Glomerular visceral epithelial cell (primary cell): ENCODE results near the gene IGFL1.
"Not testable (repeated sequence)": the region's sequence is repeated elsewhere in the genome, so short reads cannot be mapped to it uniquely, and the experiment has no call there.

Experiments
- DNase-seq: peaks from one replicate; pipeline ENCODE4 v3.0.0-alpha.2; 2016; ENCODE audit errors: extremely low spot score

IGFL1 gene

DNA sequence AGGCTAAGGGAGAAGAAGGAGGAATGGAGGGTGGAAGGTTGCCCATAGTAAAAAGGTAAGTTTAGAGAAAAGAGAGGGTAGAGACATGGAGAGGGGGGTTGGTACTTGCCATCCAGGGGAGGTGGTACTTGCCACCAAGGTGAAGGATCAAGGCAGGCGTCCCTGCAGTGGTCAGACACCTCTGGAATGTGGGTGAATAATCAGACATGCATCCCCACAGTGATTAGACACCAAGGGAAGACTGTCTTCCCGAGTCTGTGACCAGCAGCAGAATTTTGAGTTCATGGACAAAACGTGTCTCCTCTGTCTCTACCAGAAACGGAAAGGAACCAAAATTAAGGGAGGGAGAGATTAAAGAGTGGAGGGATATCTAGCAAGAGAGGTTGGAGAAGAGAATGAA, 27.1 kb upstream of the IGFL1 start:
- DNase-seq = peak; percentile 73

DNA sequence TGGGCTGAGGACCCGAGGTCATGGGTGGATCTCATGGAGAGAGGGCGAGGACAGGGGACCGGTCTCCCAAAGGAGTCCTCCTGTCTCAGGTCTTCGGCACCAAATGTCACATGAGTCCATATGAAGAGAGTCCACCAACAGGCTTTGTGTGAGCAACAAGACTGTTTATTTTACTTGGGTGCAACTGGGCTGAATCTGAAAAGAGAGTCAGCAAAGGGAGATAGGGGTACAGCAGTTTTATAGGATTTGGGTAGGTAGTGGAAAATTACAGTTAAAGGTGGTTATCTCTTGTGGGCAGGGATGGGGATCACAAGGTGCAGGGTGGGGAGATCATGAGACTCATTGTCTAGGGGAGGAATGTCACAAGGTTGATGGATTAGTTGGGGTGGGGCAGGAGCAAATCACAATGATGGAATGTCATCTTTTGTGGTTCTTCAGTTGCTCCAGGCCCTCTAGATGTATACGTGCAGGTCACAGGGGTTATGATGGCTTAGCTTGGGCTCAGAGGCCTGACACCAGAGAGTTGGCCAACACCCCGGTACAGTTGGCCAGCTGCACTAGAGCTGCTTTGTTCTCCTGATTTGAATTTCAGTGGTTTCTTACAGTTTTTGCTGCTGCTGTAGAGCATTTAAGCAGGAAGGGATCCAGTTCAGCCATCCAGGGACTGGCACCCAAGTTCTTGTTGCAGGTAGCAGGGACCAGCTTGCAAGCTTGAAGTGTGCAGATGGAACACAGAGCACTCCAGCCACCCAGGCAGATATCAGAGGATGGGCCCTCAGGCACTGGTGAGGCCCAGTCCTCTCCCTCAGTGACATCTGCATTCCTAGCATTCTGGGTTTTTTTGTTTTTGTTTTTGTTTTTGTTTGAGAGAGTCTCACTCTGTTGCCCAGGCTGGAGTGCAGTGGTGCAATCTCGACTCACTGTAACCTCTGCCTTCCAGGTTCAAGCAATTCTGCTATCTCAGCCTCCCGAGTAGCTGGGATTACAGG, 26.4 kb upstream of the IGFL1 start:
- DNase-seq = peak; percentile 76

DNA sequence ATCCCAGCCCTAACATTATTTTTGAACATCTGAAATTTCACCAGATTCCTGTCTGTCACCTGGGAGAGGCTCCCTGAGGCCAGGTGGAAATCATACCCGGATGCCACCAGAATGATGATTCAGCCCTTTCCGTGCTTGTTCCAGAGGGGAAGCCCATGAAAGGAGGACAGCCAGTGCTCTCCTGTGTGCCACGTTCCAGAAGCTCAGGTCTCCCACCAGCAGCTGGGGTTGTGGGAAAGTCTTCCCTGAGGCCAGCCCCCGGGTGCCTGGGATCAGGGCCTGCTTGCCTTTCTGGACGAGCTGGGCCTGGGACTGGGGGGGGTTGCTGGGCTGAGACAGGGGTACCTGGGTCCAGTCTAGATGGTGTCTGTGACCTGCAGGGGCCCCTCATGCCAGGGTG, 25.5 kb upstream of the IGFL1 start:
- DNase-seq = no peak

DNA sequence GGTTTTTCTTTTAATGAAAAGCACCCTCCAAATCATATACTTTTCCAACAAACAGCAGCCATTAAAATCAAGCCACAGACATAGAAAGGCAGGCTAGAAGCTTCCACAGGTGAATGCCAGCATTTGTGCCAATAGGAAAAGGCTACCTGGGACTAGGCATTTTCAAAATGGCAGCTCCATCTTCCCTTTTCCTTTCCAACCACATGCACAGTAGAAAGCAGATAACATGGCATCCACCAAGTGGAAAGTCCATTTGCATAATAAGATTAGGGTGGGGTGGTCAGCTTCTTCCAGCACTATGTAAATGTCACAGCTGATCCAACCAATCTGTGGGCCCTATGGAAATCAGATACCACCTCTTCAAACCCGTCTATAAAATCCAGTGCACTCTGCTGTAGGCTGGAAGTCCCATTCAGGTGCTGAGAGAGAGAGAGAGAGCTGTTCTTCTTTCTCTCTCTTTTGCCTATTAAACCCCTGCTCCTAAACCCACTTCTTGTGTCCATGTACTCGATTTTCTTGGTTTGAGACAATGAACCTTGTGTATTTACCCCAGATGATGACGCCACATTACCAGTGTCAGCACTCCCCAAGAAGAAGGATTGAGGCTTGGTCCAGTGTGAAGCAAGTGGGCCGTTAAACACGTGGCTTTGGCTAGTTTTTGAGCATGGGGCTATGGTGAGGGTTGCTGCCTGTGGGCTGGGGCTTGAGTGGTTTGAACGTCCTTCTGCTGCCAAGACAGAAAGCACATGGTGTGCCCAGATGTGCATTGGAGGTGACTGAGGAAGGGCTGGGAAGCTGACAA, 24.2 kb upstream of the IGFL1 start:
- no peak for DNase-seq

DNA sequence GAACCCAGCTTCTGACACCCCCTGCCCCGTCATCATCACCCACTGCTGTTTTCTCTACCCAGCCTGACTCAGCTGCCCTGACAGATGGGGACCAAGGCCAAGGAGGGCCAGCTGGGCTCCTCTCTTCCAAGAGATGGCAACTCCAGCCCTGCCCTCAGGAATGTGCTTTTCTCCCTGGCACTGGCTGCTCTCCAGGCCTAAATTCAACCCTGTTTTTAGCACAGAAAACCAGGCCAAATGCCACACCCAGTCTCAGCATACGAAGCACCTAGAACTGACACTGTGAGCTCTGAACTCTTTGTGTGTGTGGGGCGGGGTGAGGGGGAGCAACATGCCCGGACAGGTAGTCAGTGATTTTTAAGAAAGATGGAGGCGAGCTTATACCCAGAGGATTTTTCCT, 23.4 kb upstream of the IGFL1 start:
- peak; percentile 60 for DNase-seq

DNA sequence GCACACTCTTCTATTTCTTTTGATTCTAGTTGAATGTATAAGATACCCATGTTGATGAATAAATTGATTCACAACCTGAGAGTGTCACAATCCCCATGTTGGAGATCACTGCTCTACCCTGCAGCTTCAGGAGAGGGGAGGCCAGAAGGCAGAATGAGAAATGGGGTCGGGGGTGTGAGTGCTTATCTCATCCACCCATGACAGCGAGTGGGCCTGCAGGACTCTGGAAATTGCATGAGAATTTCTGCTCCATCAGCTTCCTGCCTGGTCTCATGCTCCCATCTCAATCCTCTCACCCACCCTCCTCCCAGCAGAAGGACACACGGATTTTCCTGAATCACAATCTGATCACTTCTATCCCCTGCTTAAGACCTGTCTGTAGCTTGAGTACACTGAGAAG, 22.9 kb upstream of the IGFL1 start:
- DNase-seq = no peak

DNA sequence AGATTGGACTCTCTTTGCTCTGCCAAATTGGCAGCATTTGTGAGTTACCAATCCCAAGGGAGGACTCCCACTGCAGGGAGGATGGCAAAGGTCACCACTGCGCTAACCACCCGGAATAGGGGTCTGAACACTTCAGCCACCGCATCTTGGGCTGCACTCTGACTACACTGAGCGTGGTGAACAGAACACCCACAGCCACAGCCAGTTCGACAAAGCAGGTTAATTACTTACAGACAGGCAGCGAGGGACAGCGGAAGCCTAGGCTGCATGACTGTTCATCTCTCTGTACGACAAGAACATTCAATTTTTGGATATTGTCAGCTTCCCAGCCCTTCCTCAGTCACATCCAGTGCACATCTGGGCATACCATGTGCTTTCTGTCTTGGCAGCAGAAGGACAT, 21.7 kb upstream of the IGFL1 start:
- DNase-seq = not testable (repeated sequence)

DNA sequence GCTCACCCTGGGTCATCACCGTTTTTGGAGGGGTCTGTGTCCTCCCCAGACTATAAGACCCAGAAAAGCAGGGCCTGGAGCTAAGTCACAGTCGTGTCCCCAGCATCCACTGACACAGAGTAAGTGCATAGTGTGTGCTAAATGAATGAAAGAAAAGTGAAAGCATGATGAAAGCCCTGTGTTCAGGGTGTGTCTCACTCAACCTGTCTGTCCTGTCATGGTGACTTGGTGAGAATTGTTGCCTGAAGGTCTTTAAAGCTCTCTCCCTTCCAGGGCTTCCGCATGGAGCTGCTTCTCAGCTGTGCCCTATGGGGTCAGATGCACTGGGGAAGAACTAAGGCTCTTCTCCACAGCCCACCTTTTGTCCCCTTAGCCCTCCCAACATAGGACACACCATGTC, 20.5 kb upstream of the IGFL1 start:
- no peak for DNase-seq

DNA sequence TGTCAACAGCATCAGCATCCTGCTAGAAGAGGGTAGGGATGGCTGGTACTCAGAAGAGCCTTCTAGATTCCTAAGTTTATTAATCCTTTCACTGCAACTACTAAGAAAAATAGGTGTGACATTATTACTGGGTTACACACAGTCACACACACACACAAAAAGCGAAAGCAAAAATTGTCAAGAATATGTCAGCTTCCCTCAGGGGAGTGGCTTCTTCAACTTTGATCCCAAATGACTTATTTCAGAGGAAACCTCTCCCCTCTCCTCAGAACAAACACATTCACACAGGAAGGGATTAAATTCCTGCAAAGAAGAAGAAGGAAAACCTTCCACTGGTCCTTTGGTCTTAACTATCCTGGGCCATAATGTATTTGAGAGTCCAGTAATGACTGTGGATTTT, 20.1 kb upstream of the IGFL1 start:
- DNase-seq = no peak

DNA sequence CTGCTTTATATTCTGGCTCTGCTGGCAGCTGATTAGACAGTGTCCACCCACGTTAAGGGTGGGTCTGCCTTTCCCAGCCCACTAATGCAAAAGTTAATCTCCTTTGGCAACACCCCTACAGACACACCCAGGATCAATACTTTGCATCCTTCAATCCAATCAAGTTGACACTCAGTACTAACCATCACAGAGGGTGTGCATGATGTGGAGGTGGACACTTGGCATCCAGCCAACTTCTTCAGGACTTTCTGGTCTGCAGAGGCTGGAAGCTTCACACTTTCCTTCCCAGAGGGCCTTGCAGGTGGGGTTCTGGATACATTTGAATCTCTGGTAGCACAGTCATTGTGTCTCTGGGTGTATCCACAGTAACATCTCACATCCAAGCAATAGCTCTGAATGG, 18.9 kb upstream of the IGFL1 start:
- DNase-seq = no peak

DNA sequence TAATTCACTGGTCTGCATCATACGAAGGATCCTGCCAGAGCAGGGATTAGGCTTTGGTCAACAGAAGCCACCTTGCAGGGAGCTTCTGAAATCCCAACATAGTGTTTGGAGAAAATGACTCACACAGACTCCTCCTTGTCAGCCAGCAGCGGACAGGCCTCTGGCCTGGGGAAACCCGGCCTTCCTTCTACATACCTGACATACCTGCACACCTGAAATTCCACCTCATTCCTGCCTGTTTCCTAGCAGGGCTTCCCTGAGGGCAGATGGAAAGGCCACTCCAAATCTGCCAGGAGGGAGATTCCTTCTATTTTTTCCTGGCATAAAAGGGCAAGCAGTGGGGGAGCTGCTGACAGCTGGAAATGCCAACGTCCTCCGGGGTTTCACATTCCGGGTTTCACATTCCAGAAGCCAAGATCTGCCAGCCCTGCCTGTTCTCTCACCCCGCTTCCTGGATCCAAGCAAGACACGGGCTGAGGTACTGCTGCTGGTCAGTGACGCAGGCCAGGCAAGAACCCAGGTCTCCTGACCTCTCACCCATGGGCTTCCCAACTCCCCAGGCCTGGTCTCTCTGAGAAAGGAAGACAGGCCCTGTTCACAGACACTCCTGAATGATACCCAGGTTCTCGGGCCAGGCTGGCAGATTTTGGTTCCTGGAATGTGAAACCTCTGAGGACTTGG, 18.2 kb upstream of the IGFL1 start:
- peak; percentile 88 for DNase-seq

DNA sequence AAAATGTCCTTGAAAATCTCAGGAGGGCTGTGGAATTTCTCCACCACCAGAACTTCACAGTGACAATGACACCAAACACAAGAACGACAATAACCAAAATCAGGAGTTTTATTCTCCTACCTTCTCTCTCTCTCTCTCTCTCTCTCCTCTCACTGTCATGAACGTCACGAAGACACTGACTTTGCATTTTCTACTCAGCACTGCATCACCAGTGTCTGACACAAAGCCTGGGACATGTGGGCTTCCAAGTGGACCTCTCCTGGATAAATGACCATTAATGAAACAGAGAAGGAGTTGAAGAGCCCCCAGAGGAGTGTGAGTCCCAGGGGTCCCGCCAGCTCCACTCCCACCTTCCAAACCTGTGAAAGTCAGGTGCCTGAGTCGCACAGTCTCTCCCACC, 16.9 kb upstream of the IGFL1 start:
- DNase-seq = not testable (repeated sequence)

DNA sequence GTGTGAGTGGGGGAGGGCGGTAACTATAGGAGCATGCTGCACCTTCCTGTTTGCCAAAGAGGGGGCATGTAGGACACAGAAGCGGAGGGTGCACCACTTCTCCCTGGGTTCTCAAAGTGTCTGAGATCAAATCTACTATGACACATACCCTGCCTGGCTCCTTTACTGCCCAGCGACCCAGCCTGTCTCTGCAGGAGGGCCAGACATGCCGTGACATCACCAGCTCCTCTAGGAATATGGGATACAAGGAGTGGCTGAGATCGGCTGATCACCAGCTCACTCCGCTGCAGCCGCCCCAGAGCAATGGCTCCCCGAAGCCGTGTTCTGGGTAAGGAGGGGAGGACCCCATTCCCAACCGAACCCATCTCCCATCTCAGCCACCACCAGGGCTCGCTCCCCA, 16.4 kb upstream of the IGFL1 start:
- DNase-seq = peak; percentile 67

DNA sequence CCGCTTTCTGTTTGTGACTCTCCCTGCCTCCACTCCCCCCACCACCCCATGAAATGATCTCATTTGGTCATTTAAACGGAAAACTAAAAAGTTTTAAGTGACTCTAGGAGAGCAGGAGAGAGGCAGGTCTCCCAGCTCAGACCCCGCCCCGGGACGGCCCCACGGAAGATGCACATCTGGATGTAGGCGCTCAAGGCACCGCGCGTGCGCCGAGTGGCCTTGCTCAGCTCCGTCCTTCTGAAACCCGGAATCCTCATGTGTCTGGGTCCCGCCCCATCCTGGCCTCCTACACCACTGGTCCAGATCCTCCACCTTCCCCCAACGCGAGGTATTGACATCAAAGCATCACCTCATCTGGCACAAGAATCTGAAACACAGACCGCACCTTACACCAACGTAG, 15.7 kb upstream of the IGFL1 start:
- no peak for DNase-seq

DNA sequence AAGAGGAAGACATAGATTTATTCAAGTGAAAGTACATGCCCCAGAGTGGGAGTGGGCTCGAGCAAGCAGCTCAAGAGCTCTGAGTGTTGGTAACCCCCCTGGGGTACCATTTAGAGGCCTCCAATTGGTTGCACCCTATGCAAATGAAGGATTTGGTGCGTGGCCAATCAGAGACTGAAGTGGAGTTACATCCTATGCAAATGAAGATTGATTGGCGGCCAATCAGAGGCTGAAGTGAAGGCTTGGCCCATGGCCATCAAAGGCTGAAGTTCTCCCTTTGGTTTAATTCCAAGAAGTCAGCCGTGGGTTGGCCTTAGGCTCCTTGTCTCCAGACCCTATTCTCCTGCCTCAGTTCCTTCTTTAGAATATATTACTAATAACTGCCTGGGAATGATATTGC, 12.9 kb upstream of the IGFL1 start:
- DNase-seq = no peak

DNA sequence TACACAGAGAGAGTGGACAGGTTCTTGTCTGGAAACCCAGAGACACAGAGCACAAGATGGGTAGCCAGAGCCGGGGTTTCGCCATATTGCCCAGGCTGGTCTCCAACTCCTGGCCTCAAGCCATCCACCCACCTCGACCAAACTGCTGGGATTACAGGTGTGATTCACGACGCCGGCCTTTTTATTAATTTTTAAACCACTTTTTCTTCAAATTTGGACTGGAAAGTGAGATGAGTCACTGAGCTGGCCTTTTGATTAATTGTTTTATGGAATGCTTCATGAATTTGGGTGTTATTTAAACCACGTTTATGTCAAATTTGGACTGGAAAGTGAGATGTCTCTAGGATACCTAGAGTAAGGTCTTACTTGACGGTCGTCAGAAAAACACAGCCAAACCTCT, 12.1 kb upstream of the IGFL1 start:
- DNase-seq = peak; percentile 66

DNA sequence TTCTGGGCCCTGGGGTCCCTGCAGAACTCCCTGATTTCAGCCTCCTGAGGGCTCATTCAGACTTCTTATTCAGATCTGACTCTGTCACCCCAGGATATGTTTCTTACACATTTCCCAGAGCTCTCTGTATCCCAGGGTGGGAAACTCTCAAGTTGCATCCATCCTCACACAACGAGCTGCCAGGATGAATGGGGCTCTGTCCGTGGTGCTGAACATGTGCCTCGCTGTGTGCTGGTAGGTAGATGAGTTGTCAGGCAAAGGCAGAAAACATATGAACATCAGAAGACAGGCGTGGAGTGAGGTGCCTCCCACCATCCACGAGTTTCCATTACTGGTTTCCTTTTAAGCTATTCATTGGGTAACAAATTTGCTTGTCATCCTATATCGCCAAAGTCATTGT, 11.4 kb upstream of the IGFL1 start:
- DNase-seq = peak; percentile 56

DNA sequence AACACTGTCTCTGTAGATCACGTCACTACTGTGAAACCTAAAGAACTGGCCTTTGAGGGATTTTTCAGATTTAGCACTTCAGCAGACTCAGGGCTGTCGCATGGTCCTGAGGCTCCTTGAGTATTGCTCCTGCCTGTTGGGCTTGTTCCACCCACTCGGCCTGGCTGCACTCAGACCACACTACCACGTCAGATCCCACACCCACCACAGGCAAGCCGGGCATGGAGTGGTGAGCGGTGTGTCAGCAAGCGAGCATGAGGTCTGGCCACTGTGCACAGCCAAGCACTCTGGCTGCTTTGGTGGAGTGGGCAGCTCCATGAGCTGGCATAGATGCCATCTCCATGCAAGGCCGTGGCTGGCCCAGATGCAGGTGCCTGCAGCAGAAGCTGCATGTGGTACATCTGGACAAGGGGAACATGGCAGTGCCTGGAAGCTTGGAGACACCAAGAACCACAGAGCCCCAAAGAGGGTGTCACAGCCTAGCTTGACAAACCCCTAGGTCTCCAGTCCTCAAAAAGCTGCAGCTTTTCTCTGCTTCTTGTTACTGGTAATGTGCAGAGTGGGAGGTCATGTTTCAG, 9.4 kb upstream of the IGFL1 start:
- DNase-seq = no peak

DNA sequence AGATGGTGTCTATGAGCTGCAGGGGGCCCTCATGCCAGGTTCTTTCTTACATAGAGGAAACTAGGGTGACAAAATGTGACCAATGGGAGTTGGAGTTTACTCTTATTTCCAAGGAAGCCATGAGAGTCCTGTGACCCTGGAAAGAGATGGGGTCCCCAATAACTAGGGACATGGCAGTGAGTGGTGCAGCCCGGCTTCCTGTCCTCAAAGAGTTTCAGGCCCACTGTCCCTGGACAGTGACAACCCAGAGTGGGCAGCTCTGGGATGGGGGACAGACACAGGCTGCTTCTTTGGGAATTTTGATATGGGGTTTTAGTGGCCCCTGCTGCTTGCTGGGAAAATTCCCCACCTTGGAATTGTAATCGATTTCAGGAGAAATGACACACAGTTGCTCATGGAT, 8.4 kb upstream of the IGFL1 start:
- DNase-seq = no peak

DNA sequence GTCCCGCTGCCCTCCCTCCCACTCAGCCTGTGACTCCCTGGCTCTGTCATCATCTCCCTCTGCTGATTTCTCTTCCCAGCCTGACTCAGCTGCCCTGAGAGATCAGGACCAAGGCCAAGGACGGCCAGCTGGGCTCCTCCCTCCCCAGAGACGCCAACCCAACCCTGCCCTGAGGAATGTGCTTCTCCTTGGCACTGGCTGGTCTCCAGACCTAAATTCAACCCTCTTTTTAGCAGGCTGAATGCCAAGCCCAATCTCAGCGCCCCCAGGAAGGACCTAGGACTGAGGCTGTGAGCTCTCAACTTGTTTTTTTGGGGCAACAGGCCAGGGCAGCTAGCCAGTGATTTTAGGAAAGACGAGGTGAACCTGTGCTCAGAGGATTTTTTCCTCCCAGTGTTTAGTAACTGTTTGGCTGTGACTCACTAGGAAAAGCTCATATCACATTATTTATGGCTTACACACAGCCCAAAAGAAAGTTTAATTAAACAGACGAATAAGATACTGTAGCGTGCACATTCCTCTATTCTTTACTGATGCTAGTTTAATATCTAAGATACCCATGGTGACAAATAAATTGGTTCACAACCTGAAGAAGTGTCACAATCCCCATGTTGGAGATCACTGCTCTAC, 7.4 kb upstream of the IGFL1 start:
- peak; percentile 86 for DNase-seq

DNA sequence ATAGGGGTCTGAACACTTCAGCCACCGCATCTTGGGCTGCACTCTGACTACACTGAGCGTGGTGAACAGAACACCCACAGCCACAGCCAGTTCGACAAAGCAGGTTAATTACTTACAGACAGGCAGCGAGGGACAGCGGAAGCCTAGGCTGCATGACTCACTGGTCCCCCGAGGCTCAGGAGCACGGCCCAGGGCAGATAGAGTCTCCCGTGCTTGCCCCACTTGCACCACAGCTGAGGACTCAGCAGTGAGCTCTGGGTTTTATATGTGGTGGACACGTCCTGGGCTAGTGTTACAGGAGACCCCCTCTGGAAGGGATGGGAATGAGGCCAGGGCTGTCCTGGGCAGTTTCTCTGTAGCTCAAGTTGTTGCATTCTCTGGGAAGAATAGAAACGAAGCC, 5.8 kb upstream of the IGFL1 start:
- DNase-seq = peak; percentile 78

DNA sequence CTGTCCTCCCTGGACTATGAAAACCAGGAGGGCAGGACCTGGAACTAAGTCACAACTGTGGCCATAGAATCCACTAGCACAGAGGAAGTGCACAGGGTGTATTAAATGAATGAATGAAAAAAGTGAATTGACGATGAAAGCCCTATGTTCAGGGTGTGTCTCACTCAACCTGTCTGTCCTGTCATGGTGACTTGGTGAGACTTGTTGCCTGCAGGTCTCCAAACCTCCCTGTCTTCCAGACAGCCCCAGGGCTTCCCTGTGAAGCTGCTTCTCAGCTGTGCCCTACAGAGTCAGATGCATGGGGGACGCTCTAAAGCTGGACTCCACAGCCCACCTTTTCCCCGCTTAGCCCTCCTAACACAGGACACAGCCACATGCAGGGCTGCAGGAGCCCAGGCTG, 4.8 kb upstream of the IGFL1 start:
- no peak for DNase-seq
